Type B pancreatic cell (in vitro differentiated cells): ENCODE data around the gene MADD. TPM values are rescaled to one million over a fixed set of nuclear protein-coding genes. Genes with fewer than 3 reads are reported as not detected.

Experiments
- DNase-seq: peaks from one replicate; pipeline ENCODE4 v3.0.0; 2021; ENCODE audit warnings: mixed read lengths; ENCODE audit not compliant: unreplicated experiment; ENCODE audit errors: extremely low spot score
- H3K27ac Mint-ChIP-seq: 2 replicates; pipeline ENCODE4 v1.8.0; 2021; ENCODE audit warnings: mild to moderate bottlenecking, mixed read lengths
- H3K27me3 Mint-ChIP-seq: 2 replicates; pipeline ENCODE4 v1.8.0; 2021; ENCODE audit warnings: mixed read lengths
- H3K36me3 Mint-ChIP-seq: 2 replicates; pipeline ENCODE4 v1.8.0; 2021; ENCODE audit warnings: mixed read lengths
- H3K4me1 Mint-ChIP-seq: one replicate; pipeline ENCODE4 v1.8.0; 2021; ENCODE audit warnings: mixed read lengths; ENCODE audit not compliant: unreplicated experiment
- H3K4me3 Mint-ChIP-seq: 2 replicates; pipeline ENCODE4 v1.8.0; 2021; ENCODE audit warnings: mild to moderate bottlenecking, mixed read lengths
- H3K9me3 Mint-ChIP-seq: 2 replicates; pipeline ENCODE4 v1.8.0; 2021; ENCODE audit warnings: mixed read lengths
- CTCF ChIP-seq: fragments of 200-600 bp; sonication (generic); conservative IDR thresholded peaks from 2 replicates; pipeline ENCODE4 v1.5.0; 2021; ENCODE audit warnings: antibody characterized with exemption, mild to moderate bottlenecking
- total RNA-seq: library from RNA; stranded (reverse); gene quantifications from 2 replicates; pipeline ENCODE4 v1.2.1, GENCODE V29; 2021; ENCODE audit warnings: low replicate concordance

Gene MADD
- total RNA-seq, 1 donor from 2014 or later = 47.7 TPM

DNA sequence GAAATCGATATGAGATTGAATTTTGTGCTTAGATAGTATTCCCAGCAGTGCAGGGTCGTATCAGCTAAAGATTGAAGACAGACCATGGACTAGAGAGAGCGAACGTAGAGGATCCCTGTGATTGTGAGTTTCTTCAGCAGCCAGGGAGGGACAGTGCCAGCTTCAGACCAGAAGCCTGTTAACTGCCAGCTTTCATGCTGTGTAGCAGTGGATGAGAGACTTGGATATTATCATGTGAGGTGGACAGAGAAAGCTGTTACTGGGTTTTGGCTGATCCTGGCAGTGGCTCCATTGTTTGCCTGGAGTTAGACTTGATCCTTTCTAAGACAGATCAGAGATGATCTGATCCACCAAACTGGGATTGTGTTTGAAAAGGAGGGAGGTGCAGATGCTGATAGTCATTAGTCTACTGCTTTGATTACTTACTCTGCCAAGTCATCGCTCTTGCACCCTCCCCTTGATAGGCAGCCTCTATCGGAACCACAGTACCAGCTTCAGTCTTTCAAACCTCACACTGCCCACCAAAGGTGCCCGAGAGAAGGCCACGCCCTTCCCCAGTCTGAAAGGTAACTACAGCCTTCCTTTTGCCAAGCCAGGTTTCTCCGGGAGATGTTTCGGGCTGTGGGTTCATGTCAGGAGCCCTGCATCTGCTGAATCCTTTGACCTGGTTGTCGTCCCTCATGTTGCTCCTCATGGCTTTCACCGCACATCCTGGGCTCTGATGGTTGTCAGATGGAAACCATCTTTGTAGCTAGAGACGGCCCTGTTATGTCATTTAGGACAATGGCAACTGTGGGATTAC is 16.2 kb downstream of the MADD start:
- Mint-ChIP-seq H3K27me3 (no peaks in the 10 kb centered on the region), H3K36me3 (peaks cover 18% of the 10 kb centered on the region), H3K4me1 (no peaks in the 10 kb centered on the region), H3K27ac (no peak overlapping the region), H3K4me3 (no peak overlapping the region), H3K9me3 (no peaks in the 10 kb centered on the region)
- DNase-seq = no peak
- TF ChIP-seq CTCF = no peak

GRCh38 chr11:47288066-47288465 is 18.1 kb downstream of the MADD start:
- no peak for DNase-seq
- Mint-ChIP-seq H3K27me3 (no peaks in the 10 kb centered on the region), H3K4me1 (no peaks in the 10 kb centered on the region), H3K27ac (no peak overlapping the region), H3K9me3 (no peaks in the 10 kb centered on the region), H3K4me3 (no peak overlapping the region), H3K36me3 (peaks cover 22% of the 10 kb centered on the region)
- no peak for TF ChIP-seq CTCF

- no peaks in the 10 kb centered on the region for H3K9me3 Mint-ChIP-seq
- no peak for TF ChIP-seq CTCF
- no peak overlapping the region for H3K4me3 Mint-ChIP-seq
- H3K27me3 Mint-ChIP-seq = no peaks in the 10 kb centered on the region
- no peaks in the 10 kb centered on the region for H3K4me1 Mint-ChIP-seq
- no peak overlapping the region for H3K27ac Mint-ChIP-seq
- no peak for DNase-seq
- H3K36me3 Mint-ChIP-seq = peaks cover 14% of the 10 kb centered on the region
These were observed 19.9 kb downstream of the MADD start for GRCh38 chr11:47289856-47290255.

- H3K9me3 Mint-ChIP-seq = peaks cover 15% of the 10 kb centered on the region
- no peaks in the 10 kb centered on the region for H3K4me1 Mint-ChIP-seq
- H3K27ac Mint-ChIP-seq = no peak overlapping the region
- no peak for TF ChIP-seq CTCF
- H3K4me3 Mint-ChIP-seq = no peak overlapping the region
- no peak for DNase-seq
- H3K27me3 Mint-ChIP-seq = no peaks in the 10 kb centered on the region
- H3K36me3 Mint-ChIP-seq = peaks cover 44% of the 10 kb centered on the region
These were observed 25.5 kb downstream of the MADD start for GRCh38 chr11:47295385-47295784.

DNA sequence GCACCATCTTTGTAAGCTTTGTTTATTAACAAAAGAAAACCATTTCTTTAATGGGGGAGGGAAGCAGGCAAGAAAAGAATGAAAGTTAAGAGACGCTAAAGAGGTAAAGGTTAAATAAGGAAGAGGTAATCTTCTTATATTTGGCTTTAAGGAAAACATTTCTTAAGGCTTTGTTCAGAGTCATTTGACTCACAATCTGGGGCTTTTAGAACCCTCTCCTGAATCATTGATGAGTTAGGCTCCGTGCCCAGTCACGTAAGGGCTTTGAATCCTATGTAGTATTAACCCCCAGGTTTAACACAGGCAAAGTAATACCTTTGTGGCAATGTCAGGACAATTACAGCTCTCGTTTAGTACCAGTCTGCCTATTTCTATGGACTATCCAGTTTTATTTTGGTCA is 26.1 kb downstream of the MADD start:
- TF ChIP-seq CTCF = no peak
- H3K4me3 Mint-ChIP-seq = no peak overlapping the region
- H3K27me3 Mint-ChIP-seq = no peaks in the 10 kb centered on the region
- H3K27ac Mint-ChIP-seq = no peak overlapping the region
- peaks cover 15% of the 10 kb centered on the region for H3K9me3 Mint-ChIP-seq
- no peak for DNase-seq
- no peaks in the 10 kb centered on the region for H3K4me1 Mint-ChIP-seq
- H3K36me3 Mint-ChIP-seq = peaks cover 49% of the 10 kb centered on the region
